VCaP (cell line): Measurements from ENCODE around the gene YPEL4.

Source experiments
- H3K27ac ChIP-seq: fragments of 450-650 bp; 2 replicates; pipeline ENCODE4 v1.5.1; 2017
- TF ChIP-seq, protein P1 (sequence below): fragments of 450-650 bp; conservative IDR thresholded peaks from 2 replicates; pipeline ENCODE4 v1.5.1; 2017; ENCODE audit warnings: mild to moderate bottlenecking, moderate library complexity

Gene YPEL4

GRCh38 chr11:57644748-57645688 is 4.7 kb downstream of the YPEL4 start:
- no peak overlapping the region for H3K27ac ChIP-seq
- TF ChIP-seq, protein P1, sequence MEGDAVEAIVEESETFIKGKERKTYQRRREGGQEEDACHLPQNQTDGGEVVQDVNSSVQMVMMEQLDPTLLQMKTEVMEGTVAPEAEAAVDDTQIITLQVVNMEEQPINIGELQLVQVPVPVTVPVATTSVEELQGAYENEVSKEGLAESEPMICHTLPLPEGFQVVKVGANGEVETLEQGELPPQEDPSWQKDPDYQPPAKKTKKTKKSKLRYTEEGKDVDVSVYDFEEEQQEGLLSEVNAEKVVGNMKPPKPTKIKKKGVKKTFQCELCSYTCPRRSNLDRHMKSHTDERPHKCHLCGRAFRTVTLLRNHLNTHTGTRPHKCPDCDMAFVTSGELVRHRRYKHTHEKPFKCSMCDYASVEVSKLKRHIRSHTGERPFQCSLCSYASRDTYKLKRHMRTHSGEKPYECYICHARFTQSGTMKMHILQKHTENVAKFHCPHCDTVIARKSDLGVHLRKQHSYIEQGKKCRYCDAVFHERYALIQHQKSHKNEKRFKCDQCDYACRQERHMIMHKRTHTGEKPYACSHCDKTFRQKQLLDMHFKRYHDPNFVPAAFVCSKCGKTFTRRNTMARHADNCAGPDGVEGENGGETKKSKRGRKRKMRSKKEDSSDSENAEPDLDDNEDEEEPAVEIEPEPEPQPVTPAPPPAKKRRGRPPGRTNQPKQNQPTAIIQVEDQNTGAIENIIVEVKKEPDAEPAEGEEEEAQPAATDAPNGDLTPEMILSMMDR = peak; percentile 96

DNA sequence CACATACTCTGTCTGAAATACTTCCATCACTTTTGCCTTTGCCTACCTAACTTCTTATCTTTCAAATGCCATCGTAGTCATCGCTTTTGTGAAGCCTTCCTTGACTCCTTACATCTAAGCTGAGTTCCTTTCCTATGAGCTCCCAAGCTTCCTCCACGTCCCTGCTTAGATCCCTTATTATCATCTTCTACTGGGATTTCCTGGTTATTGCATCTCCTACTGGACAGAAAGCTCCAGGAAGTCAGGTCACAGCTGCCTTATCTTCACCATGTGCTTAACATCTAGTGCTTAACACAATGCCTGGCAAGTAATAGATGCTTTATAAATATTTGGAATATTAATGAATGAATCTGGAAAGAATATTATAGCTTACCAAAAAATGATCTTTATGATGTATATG is 5.9 kb downstream of the YPEL4 start:
- no peak overlapping the region for H3K27ac ChIP-seq
- TF ChIP-seq, protein P1 = no peak

- TF ChIP-seq, protein P1 = peak; percentile 88
- no peak overlapping the region for H3K27ac ChIP-seq
Observed at GRCh38 chr11:57641011-57641807, 8.5 kb downstream of the YPEL4 start.

DNA sequence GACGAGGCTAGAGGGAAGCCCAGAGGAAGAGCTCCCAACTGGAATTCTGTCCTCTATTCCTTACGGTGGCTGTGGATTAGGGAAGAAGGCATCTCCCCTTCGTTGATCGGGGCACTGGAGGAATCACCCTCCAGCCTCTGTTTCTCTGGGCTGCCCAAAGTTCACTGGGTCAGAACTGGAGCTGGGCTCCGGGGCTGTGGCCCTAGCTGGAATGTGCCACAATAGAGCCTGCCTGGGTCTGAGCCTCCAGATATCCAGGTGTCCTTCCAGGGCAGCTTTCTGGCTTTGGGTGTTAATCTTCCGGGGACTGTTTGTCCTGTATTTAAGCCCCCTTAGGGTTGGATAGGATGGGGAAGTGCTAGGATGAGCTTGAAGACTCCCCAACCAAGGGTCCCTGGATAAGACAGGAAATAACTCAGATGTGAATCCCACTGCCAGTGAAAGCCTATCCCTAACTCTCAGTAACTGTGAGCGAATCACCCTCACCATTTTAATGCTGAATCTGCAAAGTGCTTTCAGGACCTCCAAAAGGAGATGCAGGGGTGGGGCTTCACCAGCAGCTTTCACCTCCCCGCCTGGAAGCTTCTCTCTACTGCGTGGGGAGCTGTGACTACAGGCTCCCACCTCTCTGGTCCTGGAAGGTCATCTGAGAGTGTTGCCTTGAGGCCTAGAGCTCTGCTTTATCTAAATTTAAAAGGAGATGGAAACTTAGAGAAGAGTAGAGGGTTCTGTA is 9.5 kb downstream of the YPEL4 start:
- TF ChIP-seq, protein P1 = no peak
- H3K27ac ChIP-seq = no peak overlapping the region

GRCh38 chr11:57639321-57640067 is 10.2 kb downstream of the YPEL4 start:
- TF ChIP-seq, protein P1 = no peak
- no peak overlapping the region for H3K27ac ChIP-seq

DNA sequence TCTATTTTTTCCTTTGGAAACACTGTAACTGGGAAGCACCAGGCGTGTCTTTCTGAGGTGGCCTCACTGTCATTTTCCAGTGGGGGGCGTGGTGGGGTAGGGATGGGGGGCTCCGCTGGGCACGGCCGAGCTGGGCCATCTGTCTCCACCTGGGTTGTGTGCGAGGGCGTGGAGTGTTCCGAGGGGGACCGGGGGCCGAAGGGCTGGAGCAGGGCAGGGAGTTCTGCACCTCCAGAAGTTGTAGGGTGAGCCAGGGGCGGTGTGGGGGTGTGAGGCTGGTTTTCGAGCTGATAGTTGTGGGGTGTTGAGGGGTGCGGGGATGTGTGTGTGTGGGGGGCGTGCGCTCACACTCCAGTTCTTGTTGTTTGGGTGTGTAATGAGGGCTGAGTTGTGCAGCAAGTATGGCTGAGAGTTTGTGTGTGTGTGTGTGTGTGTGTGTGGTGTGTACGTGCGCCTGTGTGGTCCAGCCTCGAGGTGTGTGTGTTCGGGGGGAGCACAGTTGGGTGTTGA is 10.8 kb downstream of the YPEL4 start:
- TF ChIP-seq, protein P1 = no peak
- H3K27ac ChIP-seq = peak overlapping the region; percentile 55; the same call in 1 of the 2 replicates
